Lower lobe of right lung (tissue), 2 donors: ENCODE data around the gene STAT2. TPM values are rescaled to one million over a fixed set of nuclear protein-coding genes. Genes with fewer than 3 reads are reported as not detected.

Experiments
- ATAC-seq, 2 donors: fragments of 200-7000 bp; cut with Tn5 transposase; one replicate each; pipeline ENCODE4 v1.9.1; 2020 to 2022; ENCODE audit warnings: mild to moderate bottlenecking in 2 of 2, moderate library complexity in 2 of 2
- DNase-seq: peaks from one replicate; pipeline ENCODE4 v3.0.0-alpha.2; 2020
- H3K27ac ChIP-seq: fragments of 200-600 bp; one replicate; pipeline ENCODE4 v1.8.0; 2022
- H3K27me3 ChIP-seq: fragments of 200-600 bp; one replicate; pipeline ENCODE4 v1.8.0; 2022; ENCODE audit warnings: low read depth
- H3K36me3 ChIP-seq: fragments of 200-600 bp; one replicate; pipeline ENCODE4 v1.8.0; 2022; ENCODE audit warnings: mild to moderate bottlenecking
- H3K4me1 ChIP-seq: fragments of 200-600 bp; one replicate; pipeline ENCODE4 v1.8.0; 2022
- H3K4me3 ChIP-seq: fragments of 200-600 bp; one replicate; pipeline ENCODE4 v1.8.0; 2022; ENCODE audit warnings: mild to moderate bottlenecking
- H3K9me3 ChIP-seq: fragments of 200-600 bp; one replicate; pipeline ENCODE4 v1.8.0; 2022
- CTCF ChIP-seq: fragments of 200-600 bp; IDR thresholded peaks from one replicate; pipeline ENCODE4 v1.8.0; 2022; ENCODE audit warnings: antibody characterized with exemption, mild to moderate bottlenecking
- intact Hi-C: fragments of 100-400 bp; cut with DNase I; formaldehyde crosslinking; loops from one replicate; pipeline ENCODE4 v1.11.0; 2022
- total RNA-seq: library from RNA; stranded (reverse); fragmentation: NEBNext Ultra II Directional; extraction: Animal tissue kit (Norgen Biotek cat#: 25700); gene quantifications from one replicate; pipeline ENCODE4 v1.2.1, GENCODE V29; 2021
- donor health status: DM: no; HTN: yes; CAD: no; lungs with severe emphysema.

Gene STAT2
- total RNA-seq, 1 donor from 2014 or later: 213 TPM

- peaks cover 49% of the 10 kb centered on the region for H3K36me3 ChIP-seq
- no peak for DNase-seq
- H3K4me3 ChIP-seq: no peak overlapping the region
- peaks cover 21% of the 10 kb centered on the region for H3K4me1 ChIP-seq
- intact Hi-C loops: no loop called here
- ATAC-seq: no peak
- no peaks in the 10 kb centered on the region for H3K9me3 ChIP-seq
- no peaks in the 10 kb centered on the region for H3K27me3 ChIP-seq
- H3K27ac ChIP-seq: no peak overlapping the region
- no peak for TF ChIP-seq CTCF
Observed at GRCh38 chr12:56304276-56304675, 55.6 kb downstream of the STAT2 start.

- ATAC-seq: peak; percentile 6 to 38
- Histone ChIP-seq H3K27me3 (no peaks in the 10 kb centered on the region), H3K9me3 (no peaks in the 10 kb centered on the region), H3K4me3 (peak overlapping the region; percentile 70), H3K4me1 (peaks cover 55% of the 10 kb centered on the region), H3K27ac (peak overlapping the region; percentile 94), H3K36me3 (peaks cover 24% of the 10 kb centered on the region)
- intact Hi-C loops: no loop called here
- TF ChIP-seq CTCF: no peak
- DNase-seq: no peak
Observed at GRCh38 chr12:56300644-56301464, 59.1 kb downstream of the STAT2 start.

DNA sequence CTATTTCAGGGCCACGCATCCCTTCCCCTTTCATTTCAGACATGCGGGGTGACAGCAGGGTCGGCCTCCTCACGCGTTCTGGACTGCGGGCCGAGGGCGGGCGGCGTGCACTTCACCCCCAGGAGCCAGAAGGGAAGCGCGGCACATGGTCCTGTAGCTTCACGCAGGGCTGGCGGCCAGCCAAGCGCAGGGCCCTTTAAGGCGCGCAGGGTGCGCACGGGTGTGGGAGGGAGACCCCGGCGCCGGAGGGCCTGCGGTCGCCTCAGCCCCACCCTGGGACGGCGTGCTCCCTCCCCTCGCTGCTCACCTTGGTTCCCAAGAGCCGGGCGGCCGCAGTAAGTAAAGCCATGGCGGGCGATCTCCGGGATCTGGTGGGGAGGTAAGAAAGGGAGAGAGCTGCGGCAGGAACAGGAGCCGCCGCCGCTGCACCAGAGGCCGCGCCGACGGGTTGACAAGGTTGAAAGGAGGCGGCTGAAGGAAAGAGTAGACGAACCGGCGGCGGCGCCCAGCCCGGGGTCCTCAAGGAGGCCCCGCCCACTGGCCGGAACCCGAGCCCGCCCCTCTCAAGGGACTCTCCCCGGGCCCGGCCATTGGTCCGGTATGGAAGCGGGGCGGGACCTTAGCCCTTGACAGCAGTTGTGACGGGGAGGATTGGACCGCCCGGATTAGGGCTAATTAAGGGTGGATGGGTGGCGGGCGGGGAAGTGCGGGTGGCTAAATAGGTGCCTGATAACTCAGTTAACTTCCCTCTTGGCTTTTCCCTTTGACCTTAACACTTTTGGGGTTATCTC lies 59.9 kb downstream of the STAT2 start, which contains the start of gene CS:
Gene CS, minus strand, starts transcription at position 478 of the 791 bp plus-strand sequence. Its CDS starts 129 bp downstream, at position 349.
- intact Hi-C loops: no loop called here
- Histone ChIP-seq H3K9me3 (no peaks in the 10 kb centered on the region), H3K27ac (peak within 1 kb of the TSS; percentile 94), H3K4me1 (peaks cover 57% of the 10 kb centered on the region), H3K36me3 (peaks cover 18% of the 10 kb centered on the region), H3K4me3 (peak within 1 kb of the TSS; percentile 70), H3K27me3 (no peaks in the 10 kb centered on the region)
- DNase-seq (peak; percentile 99), ATAC-seq (peak; percentile 99)
- no peak for TF ChIP-seq CTCF

DNA sequence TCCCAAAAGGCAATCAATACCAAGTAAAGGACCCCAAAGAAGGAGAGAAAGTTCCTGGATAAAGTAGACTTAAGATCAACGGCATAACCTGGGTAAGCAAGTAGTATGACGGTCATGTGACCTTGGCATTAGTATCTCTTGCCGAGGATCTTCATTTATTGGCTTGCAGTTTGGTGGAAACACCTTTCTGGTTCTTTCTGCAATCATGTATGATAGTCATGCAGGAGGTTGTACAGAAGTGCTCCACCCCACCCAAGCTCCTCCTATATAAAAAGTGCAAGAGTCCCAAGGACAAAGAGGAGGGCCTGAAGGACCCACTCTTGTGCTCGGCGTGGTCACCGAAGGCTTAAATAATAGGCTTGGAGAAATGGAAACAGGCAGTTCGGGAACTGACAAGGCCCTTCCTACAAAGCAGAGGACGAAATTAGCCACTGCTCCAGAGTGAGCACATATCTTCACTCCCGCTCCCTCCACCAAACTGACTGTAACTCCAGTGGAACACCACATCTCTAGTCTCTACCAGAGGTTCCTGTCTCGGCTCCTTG lies 60.5 kb downstream of the STAT2 start:
- Histone ChIP-seq H3K9me3 (no peaks in the 10 kb centered on the region), H3K4me3 (peak overlapping the region; percentile 70), H3K27ac (peak overlapping the region; percentile 94), H3K4me1 (peaks cover 57% of the 10 kb centered on the region), H3K36me3 (peaks cover 17% of the 10 kb centered on the region), H3K27me3 (no peaks in the 10 kb centered on the region)
- intact Hi-C loops: no loop called here
- ATAC-seq: peak; percentile 0 to 18
- DNase-seq: no peak
- no peak for TF ChIP-seq CTCF

DNA sequence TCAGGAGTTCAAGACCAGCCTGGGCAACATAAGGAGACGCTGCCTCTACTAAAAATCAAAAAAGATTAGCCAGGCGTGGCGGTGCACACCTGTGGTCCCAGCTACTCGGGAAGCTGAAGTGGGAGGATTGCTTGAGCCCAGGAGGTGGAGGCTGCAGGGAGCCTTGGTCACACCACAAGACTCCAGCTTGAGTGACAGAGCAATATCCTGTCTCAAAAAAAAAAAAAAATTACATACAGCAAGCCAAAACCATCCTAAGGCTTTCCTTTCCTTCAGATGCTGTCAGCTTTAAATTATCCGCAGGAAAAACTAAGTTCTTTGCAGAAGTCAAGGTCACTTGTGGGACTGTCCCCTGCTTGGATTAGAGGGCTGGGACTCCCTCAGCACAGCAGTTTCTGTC lies 61.1 kb downstream of the STAT2 start:
- Histone ChIP-seq H3K4me1 (peaks cover 62% of the 10 kb centered on the region), H3K4me3 (peak overlapping the region; percentile 70), H3K9me3 (no peaks in the 10 kb centered on the region), H3K27me3 (no peaks in the 10 kb centered on the region), H3K36me3 (peaks cover 17% of the 10 kb centered on the region), H3K27ac (peak overlapping the region; percentile 94)
- no peak for TF ChIP-seq CTCF
- intact Hi-C loops: no loop called here
- ATAC-seq (no peak), DNase-seq (no peak)
